A549 (cell line): Measurements from ENCODE around the gene GALNT4. TPM values are rescaled to one million over a fixed set of nuclear protein-coding genes. Genes with fewer than 3 reads are reported as not detected.

ENCODE experiments used
- ATAC-seq, 2 experiments: fragments of 200-7000 bp in 1 of 2; fragments of >200 bp in 1 of 2; cut with Nextera tagmentation in 1 of 2; cut with Tn5 transposase in 1 of 2; 3 replicates each; pipeline versions ENCODE4 v1.8.0 to v1.9.1; 2018 to 2020; ENCODE audit warnings: mild to moderate bottlenecking in 1 of 2, moderate library complexity in 1 of 2
- CTCF ChIA-PET: fragments of 300-600 bp; sonication (Branson Sonifier 250); formaldehyde crosslinking; extraction: SDS; loops from one replicate; lab custom pipeline; 2021; ENCODE audit warnings: antibody characterized with exemption, inconsistent platforms; lab: Yijun Ruan, JAX
- POLR2A ChIA-PET: fragments of 350-600 bp; formaldehyde crosslinking; extraction: SDS; loops from one replicate; lab custom pipeline; 2021; ENCODE audit warnings: antibody characterized with exemption, inconsistent platforms; lab: Yijun Ruan, JAX
- DNase-seq, 2 experiments: peaks; one replicate each; pipeline versions ENCODE4 v3.0.0 to v3.0.0-alpha.2; 2011 to 2016; ENCODE audit warnings: low read depth in 1 of 2, low spot score in 1 of 2
- FAIRE-seq: peaks from 2 replicates; lab custom pipeline; 2011; peaks lifted over from hg19 to GRCh38; lab: Jason Lieb, UNC
- H3K27ac ChIP-seq, 2 experiments: fragments of >200 bp; sonication (Bioruptor Twin); formaldehyde crosslinking; 3 replicates each; pipeline ENCODE4 v1.5.1; 2016 to 2017
- H3K4me1 ChIP-seq: fragments of >200 bp; sonication (Bioruptor Twin); formaldehyde crosslinking; 3 replicates; pipeline ENCODE4 v1.6.1; 2016
- H3K4me2 ChIP-seq: fragments of >200 bp; sonication (Bioruptor Twin); formaldehyde crosslinking; 3 replicates; pipeline ENCODE4 v1.6.1; 2016
- H3K4me3 ChIP-seq: fragments of >200 bp; sonication (Bioruptor Twin); formaldehyde crosslinking; 3 replicates; pipeline ENCODE4 v1.5.1; 2016
- H3K9me3 ChIP-seq: fragments of >200 bp; sonication (Bioruptor Twin); formaldehyde crosslinking; 3 replicates; pipeline ENCODE4 v1.6.1; 2016
- BHLHE40 ChIP-seq: IDR thresholded peaks from 2 replicates; pipeline ENCODE4 v1.6.1; 2012; ENCODE audit warnings: low read depth, low read length, inconsistent platforms
- CEBPB ChIP-seq, 2 experiments: fragments of >200 bp in 1 of 2; sonication (Bioruptor Twin) in 1 of 2; formaldehyde crosslinking in 1 of 2; IDR thresholded peaks; 2 replicates each; pipeline ENCODE4 v1.6.1; 2012 to 2016
- CHD4 ChIP-seq: fragments of 200-600 bp; sonication (generic); IDR thresholded peaks from 2 replicates; pipeline ENCODE4 v1.6.1; 2016; ENCODE audit warnings: antibody characterized with exemption, mild to moderate bottlenecking, borderline replicate concordance
- EHMT2 ChIP-seq: fragments of 200-600 bp; sonication (generic); IDR thresholded peaks from 2 replicates; pipeline ENCODE4 v1.6.1; 2016; ENCODE audit warnings: antibody characterized with exemption, low read depth, mild to moderate bottlenecking, moderate library complexity
- EP300 ChIP-seq, 2 experiments: fragments of >200 bp; sonication (Bioruptor Twin); formaldehyde crosslinking; IDR thresholded peaks; 2 replicates in 1 of 2; 3 replicates in 1 of 2; pipeline ENCODE4 v1.6.1; 2016 to 2017
- ESRRA ChIP-seq: fragments of 150-350 bp; IDR thresholded peaks from 2 replicates; pipeline ENCODE4 v1.6.1; 2014; ENCODE audit warnings: mild to moderate bottlenecking, low read length, borderline replicate concordance
- FOSB ChIP-seq: fragments of 250-450 bp; sonication (Bioruptor Pico); IDR thresholded peaks from 2 replicates; pipeline ENCODE4 v1.5.0; 2020; ENCODE audit warnings: mild to moderate bottlenecking, moderate library complexity
- FOSL2 ChIP-seq, 2 experiments: fragments of 450-650 bp in 1 of 2; fragments of >200 bp in 1 of 2; sonication (Bioruptor Twin) in 1 of 2; formaldehyde crosslinking; IDR thresholded peaks; 2 replicates each; pipeline versions ENCODE4 v1.5.0 to v1.6.1; 2016 to 2020; ENCODE audit warnings: mild to moderate bottlenecking in 1 of 2, moderate library complexity in 1 of 2
- FOXS1 ChIP-seq: fragments of 250-450 bp; sonication (Bioruptor Pico); IDR thresholded peaks from 2 replicates; pipeline ENCODE4 v1.5.0; 2020; ENCODE audit warnings: mild to moderate bottlenecking, moderate library complexity
- GATA3 ChIP-seq: IDR thresholded peaks from 2 replicates; pipeline ENCODE4 v1.6.1; 2012; ENCODE audit warnings: borderline replicate concordance
- HEYL ChIP-seq: fragments of 250-450 bp; sonication (Bioruptor Pico); IDR thresholded peaks from 2 replicates; pipeline ENCODE4 v1.8.0; 2021; ENCODE audit warnings: mild to moderate bottlenecking, moderate library complexity
- HOXB13 ChIP-seq: fragments of 250-450 bp; sonication (Bioruptor Pico); IDR thresholded peaks from 2 replicates; pipeline ENCODE4 v1.5.0; 2020; ENCODE audit warnings: low read depth, mild to moderate bottlenecking, moderate library complexity
- HOXB5 ChIP-seq: fragments of 250-450 bp; sonication (Bioruptor Pico); IDR thresholded peaks from 2 replicates; pipeline ENCODE4 v1.5.0; 2020; ENCODE audit warnings: mild to moderate bottlenecking, moderate library complexity
- JUNB ChIP-seq: fragments of >200 bp; sonication (Bioruptor Twin); formaldehyde crosslinking; IDR thresholded peaks from 2 replicates; pipeline ENCODE4 v1.6.1; 2016
- MAFK ChIP-seq: fragments of 450-650 bp; IDR thresholded peaks from 2 replicates; pipeline ENCODE4 v1.6.1; 2014; ENCODE audit not compliant: partially characterized antibody
- MYC ChIP-seq: IDR thresholded peaks from 2 replicates; pipeline ENCODE4 v1.6.1; 2012; ENCODE audit warnings: mild to moderate bottlenecking, inconsistent platforms, low read length, improper control_type of control experiment, borderline replicate concordance
- NR3C1 ChIP-seq: fragments of >200 bp; sonication (Bioruptor Twin); formaldehyde crosslinking; IDR thresholded peaks from 3 replicates; pipeline ENCODE4 v1.6.1; 2017
- SREBF2 ChIP-seq: fragments of 450-650 bp; IDR thresholded peaks from 2 replicates; pipeline ENCODE4 v1.6.1; 2014; ENCODE audit warnings: mild to moderate bottlenecking, moderate library complexity
- ZC3H11A ChIP-seq: fragments of 450-650 bp; IDR thresholded peaks from 2 replicates; pipeline ENCODE4 v1.6.1; 2014; ENCODE audit warnings: antibody characterized with exemption, mild to moderate bottlenecking
- ZFP36 ChIP-seq: fragments of 450-650 bp; IDR thresholded peaks from 2 replicates; pipeline ENCODE4 v1.6.1; 2014; ENCODE audit warnings: borderline replicate concordance; ENCODE audit not compliant: partially characterized antibody
- ZNF302 ChIP-seq: fragments of 250-450 bp; sonication (Bioruptor Pico); IDR thresholded peaks from 2 replicates; pipeline ENCODE4 v1.9.0; 2021; ENCODE audit warnings: inconsistent platforms, mild to moderate bottlenecking, moderate library complexity
- WGBS: methylation state at CpG from one replicate; pipeline ENCODE4 v1.1.6; 2017; ENCODE audit errors: missing lambda C conversion rate; 5-methylcytosine and 5-hydroxymethylcytosine counted together
- polyA plus RNA-seq, 4 experiments: library from polyadenylated mRNA; depleted of rRNA in 3 of 4; stranded (reverse); fragments of >200 nt; fragmentation: RNase III in 1 of 4; extraction: RNeasy Plus Mini Kit Qiagen cat#74134 plus additional on column Dnase treatment in 1 of 4; gene quantifications; 2 replicates in 3 of 4; 3 replicates in 1 of 4; pipeline ENCODE4 v1.2.3, GENCODE V29; 2011 to 2017
- TF ChIP-seq, protein P1 (sequence below): fragments of >200 bp; sonication (Bioruptor Twin); formaldehyde crosslinking; IDR thresholded peaks from 3 replicates; pipeline ENCODE4 v1.6.1; 2016
- TF ChIP-seq, protein P2 (sequence below): fragments of 250-450 bp; sonication (Bioruptor Pico); IDR thresholded peaks from 2 replicates; pipeline ENCODE4 v1.5.0; 2021; ENCODE audit warnings: mild to moderate bottlenecking, moderate library complexity, borderline replicate concordance
- TF ChIP-seq, protein P3 (sequence below): fragments of >200 bp; sonication (Bioruptor Twin); formaldehyde crosslinking; IDR thresholded peaks from 3 replicates; pipeline ENCODE4 v1.5.1; 2016
- TF ChIP-seq, protein P4 (sequence below): fragments of 150-350 bp; IDR thresholded peaks from 2 replicates; pipeline ENCODE4 v1.6.1; 2014; ENCODE audit warnings: low read depth, mild to moderate bottlenecking, low read length

The GALNT4 gene
- polyA plus RNA-seq, 2 of the 4 experiments (the other 2 are of a cell fraction) = 5.9 to 14.3 TPM

DNA sequence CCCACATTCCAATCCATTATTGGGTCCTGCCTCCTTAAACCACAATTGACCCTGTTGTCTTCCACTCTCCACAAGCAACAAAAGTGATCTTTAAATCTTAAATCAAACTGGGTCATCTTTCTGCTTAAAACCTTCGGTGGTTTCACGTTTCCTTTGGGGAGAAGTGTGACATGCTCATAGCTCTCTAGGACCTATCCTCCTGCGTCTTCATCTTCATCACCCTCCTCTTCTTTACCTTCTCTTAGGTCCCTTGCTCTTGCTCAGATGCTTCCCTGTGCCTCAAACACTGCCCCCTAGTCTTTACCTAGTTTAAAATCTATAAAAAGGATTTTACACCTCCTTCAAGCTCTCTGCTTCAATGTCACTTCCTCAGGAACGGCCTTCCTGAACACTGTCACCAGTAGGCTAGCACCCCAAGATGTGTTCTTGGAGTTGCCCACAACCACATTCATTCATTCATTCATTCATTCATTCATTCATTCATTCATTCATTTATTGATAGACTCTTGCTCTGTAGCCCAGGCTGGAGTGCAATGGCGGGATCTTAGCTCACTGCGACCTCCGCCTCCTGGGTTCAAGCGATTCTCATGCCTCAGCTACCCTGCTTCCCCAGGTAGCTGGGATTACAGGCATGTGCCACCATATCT lies 46.8 kb downstream of the GALNT4 start:
- no peak overlapping the region for H3K27ac ChIP-seq
- H3K4me3 ChIP-seq = no peak overlapping the region
- no peaks in the 10 kb centered on the region for H3K9me3 ChIP-seq
- no peak for ATAC-seq
- CTCF ChIA-PET = interaction anchor here (1.2 to 1.9 kb wide), 2 partner anchors 9 to 47 kb away, joined by 4 to 6 read pairs; partner anchors contain the start of gene GALNT4
- peaks cover 22% of the 10 kb centered on the region for H3K4me1 ChIP-seq
- no peak overlapping the region for H3K4me2 ChIP-seq
- FAIRE-seq = no peak
- WGBS = 97% methylated on average over 8 of the region's 8 CpGs
- POLR2A ChIA-PET = interaction anchor here (0.6 kb wide), 1 partner anchor 1399 kb away, joined by 3 read pairs; no protein-coding TSS in a partner anchor
- TF ChIP-seq EHMT2 (no peak), EP300 (IDR thresholded peaks at IDR 0.05) (no peak), CEBPB (IDR thresholded peaks at IDR 0.05) (no peak), MAFK (no peak), HOXB13 (CRISPR knock-in tag) (no peak), FOSL2 (IDR thresholded peaks at IDR 0.05) (no peak), FOSL2 (CRISPR knock-in tag; IDR thresholded peaks at IDR 0.05) (no peak), ZNF302 (CRISPR knock-in tag) (no peak), NR3C1 (no peak), ESRRA (no peak), HEYL (CRISPR knock-in tag) (no peak), MYC (no peak), ZC3H11A (no peak)
- TF ChIP-seq, protein P1, sequence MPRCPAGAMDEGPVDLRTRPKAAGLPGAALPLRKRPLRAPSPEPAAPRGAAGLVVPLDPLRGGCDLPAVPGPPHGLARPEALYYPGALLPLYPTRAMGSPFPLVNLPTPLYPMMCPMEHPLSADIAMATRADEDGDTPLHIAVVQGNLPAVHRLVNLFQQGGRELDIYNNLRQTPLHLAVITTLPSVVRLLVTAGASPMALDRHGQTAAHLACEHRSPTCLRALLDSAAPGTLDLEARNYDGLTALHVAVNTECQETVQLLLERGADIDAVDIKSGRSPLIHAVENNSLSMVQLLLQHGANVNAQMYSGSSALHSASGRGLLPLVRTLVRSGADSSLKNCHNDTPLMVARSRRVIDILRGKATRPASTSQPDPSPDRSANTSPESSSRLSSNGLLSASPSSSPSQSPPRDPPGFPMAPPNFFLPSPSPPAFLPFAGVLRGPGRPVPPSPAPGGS = no peak
- TF ChIP-seq, protein P2, sequence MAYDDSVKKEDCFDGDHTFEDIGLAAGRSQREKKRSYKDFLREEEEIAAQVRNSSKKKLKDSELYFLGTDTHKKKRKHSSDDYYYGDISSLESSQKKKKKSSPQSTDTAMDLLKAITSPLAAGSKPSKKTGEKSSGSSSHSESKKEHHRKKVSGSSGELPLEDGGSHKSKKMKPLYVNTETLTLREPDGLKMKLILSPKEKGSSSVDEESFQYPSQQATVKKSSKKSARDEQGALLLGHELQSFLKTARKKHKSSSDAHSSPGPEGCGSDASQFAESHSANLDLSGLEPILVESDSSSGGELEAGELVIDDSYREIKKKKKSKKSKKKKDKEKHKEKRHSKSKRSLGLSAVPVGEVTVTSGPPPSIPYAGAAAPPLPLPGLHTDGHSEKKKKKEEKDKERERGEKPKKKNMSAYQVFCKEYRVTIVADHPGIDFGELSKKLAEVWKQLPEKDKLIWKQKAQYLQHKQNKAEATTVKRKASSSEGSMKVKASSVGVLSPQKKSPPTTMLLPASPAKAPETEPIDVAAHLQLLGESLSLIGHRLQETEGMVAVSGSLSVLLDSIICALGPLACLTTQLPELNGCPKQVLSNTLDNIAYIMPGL (CRISPR knock-in tag) = no peak
- TF ChIP-seq, all 56 proteins: peak for 0
- DNase-seq = no peak

DNA sequence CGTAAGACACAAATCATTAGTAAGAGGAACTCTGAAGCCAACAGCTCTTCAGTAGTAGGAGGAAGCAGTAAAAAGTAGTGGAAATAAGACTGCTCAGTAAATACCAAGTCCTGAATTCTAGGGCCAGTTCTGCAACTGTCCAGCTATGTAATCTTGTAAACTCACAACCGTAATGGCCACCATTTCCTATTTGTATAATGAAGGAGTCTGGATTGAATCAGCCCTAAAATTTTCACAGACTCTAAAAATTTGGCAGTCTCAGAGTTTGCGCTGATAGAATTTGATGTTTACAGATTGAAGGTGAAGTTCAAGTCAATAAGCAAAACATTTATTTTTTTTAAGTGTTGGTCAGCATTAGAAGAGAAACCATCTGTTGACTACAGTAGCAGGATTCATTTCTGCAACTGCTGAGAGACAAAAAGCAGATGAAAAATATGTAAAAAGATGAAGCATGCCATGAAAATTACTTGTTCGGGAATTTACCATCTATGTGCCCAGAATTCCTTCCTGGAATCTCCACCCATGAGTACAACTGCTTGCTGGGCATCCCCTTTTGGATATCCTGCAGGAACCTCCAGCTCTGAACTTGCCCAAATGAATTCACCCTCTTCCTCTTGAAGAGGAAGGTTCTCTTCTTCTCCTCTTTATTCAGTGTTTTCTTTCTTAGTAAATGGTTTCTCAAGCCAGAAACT lies 47.5 kb downstream of the GALNT4 start:
- DNase-seq = no peak

More for the DNA sequence above, 47.5 kb downstream of the GALNT4 start:
- H3K27ac ChIP-seq = no peak overlapping the region
- 91% methylated on average over 4 of the region's 4 CpGs for WGBS
- POLR2A ChIA-PET = interaction anchor here (0.6 kb wide), 1 partner anchor 1398 kb away, joined by 3 read pairs; no protein-coding TSS in a partner anchor
- H3K9me3 ChIP-seq = no peaks in the 10 kb centered on the region
- TF ChIP-seq, protein P3, sequence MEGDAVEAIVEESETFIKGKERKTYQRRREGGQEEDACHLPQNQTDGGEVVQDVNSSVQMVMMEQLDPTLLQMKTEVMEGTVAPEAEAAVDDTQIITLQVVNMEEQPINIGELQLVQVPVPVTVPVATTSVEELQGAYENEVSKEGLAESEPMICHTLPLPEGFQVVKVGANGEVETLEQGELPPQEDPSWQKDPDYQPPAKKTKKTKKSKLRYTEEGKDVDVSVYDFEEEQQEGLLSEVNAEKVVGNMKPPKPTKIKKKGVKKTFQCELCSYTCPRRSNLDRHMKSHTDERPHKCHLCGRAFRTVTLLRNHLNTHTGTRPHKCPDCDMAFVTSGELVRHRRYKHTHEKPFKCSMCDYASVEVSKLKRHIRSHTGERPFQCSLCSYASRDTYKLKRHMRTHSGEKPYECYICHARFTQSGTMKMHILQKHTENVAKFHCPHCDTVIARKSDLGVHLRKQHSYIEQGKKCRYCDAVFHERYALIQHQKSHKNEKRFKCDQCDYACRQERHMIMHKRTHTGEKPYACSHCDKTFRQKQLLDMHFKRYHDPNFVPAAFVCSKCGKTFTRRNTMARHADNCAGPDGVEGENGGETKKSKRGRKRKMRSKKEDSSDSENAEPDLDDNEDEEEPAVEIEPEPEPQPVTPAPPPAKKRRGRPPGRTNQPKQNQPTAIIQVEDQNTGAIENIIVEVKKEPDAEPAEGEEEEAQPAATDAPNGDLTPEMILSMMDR = no peak
- TF ChIP-seq FOXS1 (CRISPR knock-in tag) = no peak
- TF ChIP-seq BHLHE40 = no peak
- TF ChIP-seq, protein P1 = no peak
- TF ChIP-seq SREBF2 = no peak
- no peak for TF ChIP-seq CEBPB (IDR thresholded peaks at IDR 0.05)
- no peak for TF ChIP-seq ZNF302 (CRISPR knock-in tag)
- no peak for TF ChIP-seq NR3C1
- TF ChIP-seq HEYL (CRISPR knock-in tag) = no peak
- TF ChIP-seq HOXB5 = no peak
- no peak for TF ChIP-seq EHMT2
- no peak for TF ChIP-seq EP300 (IDR thresholded peaks at IDR 0.05)
- TF ChIP-seq ZFP36 = no peak
- TF ChIP-seq FOSB = no peak
- no peak for TF ChIP-seq GATA3
- TF ChIP-seq JUNB = no peak
- TF ChIP-seq CHD4 = no peak
- TF ChIP-seq, protein P4, sequence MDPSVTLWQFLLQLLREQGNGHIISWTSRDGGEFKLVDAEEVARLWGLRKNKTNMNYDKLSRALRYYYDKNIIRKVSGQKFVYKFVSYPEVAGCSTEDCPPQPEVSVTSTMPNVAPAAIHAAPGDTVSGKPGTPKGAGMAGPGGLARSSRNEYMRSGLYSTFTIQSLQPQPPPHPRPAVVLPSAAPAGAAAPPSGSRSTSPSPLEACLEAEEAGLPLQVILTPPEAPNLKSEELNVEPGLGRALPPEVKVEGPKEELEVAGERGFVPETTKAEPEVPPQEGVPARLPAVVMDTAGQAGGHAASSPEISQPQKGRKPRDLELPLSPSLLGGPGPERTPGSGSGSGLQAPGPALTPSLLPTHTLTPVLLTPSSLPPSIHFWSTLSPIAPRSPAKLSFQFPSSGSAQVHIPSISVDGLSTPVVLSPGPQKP = no peak
- TF ChIP-seq, all 56 proteins: peak for 0
- CTCF ChIA-PET = interaction anchor here (1.2 to 1.9 kb wide), 2 partner anchors 8 to 48 kb away, joined by 4 to 6 read pairs; partner anchors contain the start of gene GALNT4
- Histone ChIP-seq H3K4me1 (peaks cover 30% of the 10 kb centered on the region), H3K4me3 (no peak overlapping the region), H3K4me2 (no peak overlapping the region)
- ATAC-seq (no peak), FAIRE-seq (no peak)
